ENCODE data around the gene SMG1.

Gene SMG1

GRCh38 chr16:18809165-18809564, 117.0 kb downstream of the SMG1 start:
- no peaks in the 10 kb centered on the region for H3K27me3 Mint-ChIP-seq (ENCODE audit: low read depth)
- no peak for DNase-seq (ENCODE audit: low spot score)
- H3K27ac Mint-ChIP-seq = no peak overlapping the region
- H3K4me1 Mint-ChIP-seq (ENCODE audit: low read depth) = peaks cover 18% of the 10 kb centered on the region
- H3K4me3 Mint-ChIP-seq = no peak overlapping the region
- no peaks in the 10 kb centered on the region for H3K9me3 Mint-ChIP-seq
- H3K36me3 Mint-ChIP-seq (ENCODE audit: low read depth) = peaks cover 66% of the 10 kb centered on the region

- Mint-ChIP-seq H3K4me1 (ENCODE audit: low read depth) (peaks cover 35% of the 10 kb centered on the region), H3K27ac (peak overlapping the region; percentile 96), H3K9me3 (no peaks in the 10 kb centered on the region), H3K4me3 (no peak overlapping the region), H3K36me3 (ENCODE audit: low read depth) (peaks cover 53% of the 10 kb centered on the region), H3K27me3 (ENCODE audit: low read depth) (no peaks in the 10 kb centered on the region)
- no peak for DNase-seq (ENCODE audit: low spot score)
Observed at GRCh38 chr16:18805257-18805773, 120.9 kb downstream of the SMG1 start.

- no peak for DNase-seq (ENCODE audit: low spot score)
- Mint-ChIP-seq H3K4me3 (peak overlapping the region; percentile 66), H3K27me3 (ENCODE audit: low read depth) (no peaks in the 10 kb centered on the region), H3K4me1 (ENCODE audit: low read depth) (peaks cover 43% of the 10 kb centered on the region), H3K9me3 (no peaks in the 10 kb centered on the region), H3K27ac (peak overlapping the region; percentile 96), H3K36me3 (ENCODE audit: low read depth) (peaks cover 52% of the 10 kb centered on the region)
Observed at GRCh38 chr16:18804540-18804939, 121.7 kb downstream of the SMG1 start.

GRCh38 chr16:18803569-18804462, 122.4 kb downstream of the SMG1 start:
- Mint-ChIP-seq H3K4me3 (peak overlapping the region; percentile 66), H3K27me3 (ENCODE audit: low read depth) (no peaks in the 10 kb centered on the region), H3K9me3 (no peaks in the 10 kb centered on the region), H3K36me3 (ENCODE audit: low read depth) (peaks cover 49% of the 10 kb centered on the region), H3K4me1 (ENCODE audit: low read depth) (peaks cover 45% of the 10 kb centered on the region), H3K27ac (peak overlapping the region; percentile 96)
- no peak for DNase-seq (ENCODE audit: low spot score)

- peaks cover 48% of the 10 kb centered on the region for H3K36me3 Mint-ChIP-seq (ENCODE audit: low read depth)
- H3K4me3 Mint-ChIP-seq = peak overlapping the region; percentile 98
- peaks cover 51% of the 10 kb centered on the region for H3K4me1 Mint-ChIP-seq (ENCODE audit: low read depth)
- peak overlapping the region; percentile 96 for H3K27ac Mint-ChIP-seq
- DNase-seq (ENCODE audit: low spot score) = no peak
- H3K27me3 Mint-ChIP-seq (ENCODE audit: low read depth) = no peaks in the 10 kb centered on the region
- H3K9me3 Mint-ChIP-seq = no peaks in the 10 kb centered on the region
Observed at GRCh38 chr16:18802767-18803343, 123.4 kb downstream of the SMG1 start.

- peak within 1 kb of the TSS; percentile 98 for H3K4me3 Mint-ChIP-seq
- H3K27me3 Mint-ChIP-seq (ENCODE audit: low read depth) = no peaks in the 10 kb centered on the region
- peaks cover 49% of the 10 kb centered on the region for H3K36me3 Mint-ChIP-seq (ENCODE audit: low read depth)
- peak; percentile 99 for DNase-seq (ENCODE audit: low spot score)
- peak within 1 kb of the TSS; percentile 90 for H3K27ac Mint-ChIP-seq
- H3K4me1 Mint-ChIP-seq (ENCODE audit: low read depth) = peaks cover 57% of the 10 kb centered on the region
- H3K9me3 Mint-ChIP-seq = no peaks in the 10 kb centered on the region
Observed at GRCh38 chr16:18801145-18801972, 124.8 kb downstream of the SMG1 start, which contains the start of gene ARL6IP1. TSS of gene ARL6IP1 (minus strand) at chr16:18801549. CDS start at chr16:18801466, 83 bp downstream.

- H3K4me1 Mint-ChIP-seq (ENCODE audit: low read depth) = peaks cover 53% of the 10 kb centered on the region
- no peaks in the 10 kb centered on the region for H3K27me3 Mint-ChIP-seq (ENCODE audit: low read depth)
- peak overlapping the region; percentile 98 for H3K4me3 Mint-ChIP-seq
- no peaks in the 10 kb centered on the region for H3K9me3 Mint-ChIP-seq
- H3K27ac Mint-ChIP-seq = peak overlapping the region; percentile 90
- H3K36me3 Mint-ChIP-seq (ENCODE audit: low read depth) = peaks cover 48% of the 10 kb centered on the region
- no peak for DNase-seq (ENCODE audit: low spot score)
Observed at GRCh38 chr16:18800775-18801144, 125.4 kb downstream of the SMG1 start.

- H3K36me3 Mint-ChIP-seq (ENCODE audit: low read depth) = peaks cover 51% of the 10 kb centered on the region
- no peaks in the 10 kb centered on the region for H3K27me3 Mint-ChIP-seq (ENCODE audit: low read depth)
- H3K27ac Mint-ChIP-seq = peak overlapping the region; percentile 90
- peak overlapping the region; percentile 98 for H3K4me3 Mint-ChIP-seq
- DNase-seq (ENCODE audit: low spot score) = no peak
- H3K9me3 Mint-ChIP-seq = no peaks in the 10 kb centered on the region
- peaks cover 49% of the 10 kb centered on the region for H3K4me1 Mint-ChIP-seq (ENCODE audit: low read depth)
Observed at GRCh38 chr16:18800293-18800692, 125.9 kb downstream of the SMG1 start.

GRCh38 chr16:18799500-18799899, 126.7 kb downstream of the SMG1 start:
- H3K27ac Mint-ChIP-seq = peak overlapping the region; percentile 90
- peaks cover 45% of the 10 kb centered on the region for H3K4me1 Mint-ChIP-seq (ENCODE audit: low read depth)
- peaks cover 55% of the 10 kb centered on the region for H3K36me3 Mint-ChIP-seq (ENCODE audit: low read depth)

GRCh38 chr16:18797746-18798145, 128.5 kb downstream of the SMG1 start:
- Mint-ChIP-seq H3K27me3 (ENCODE audit: low read depth) (no peaks in the 10 kb centered on the region), H3K27ac (no peak overlapping the region), H3K4me3 (peak overlapping the region; percentile 54), H3K4me1 (ENCODE audit: low read depth) (peaks cover 42% of the 10 kb centered on the region), H3K36me3 (ENCODE audit: low read depth) (peaks cover 63% of the 10 kb centered on the region), H3K9me3 (no peaks in the 10 kb centered on the region)
- no peak for DNase-seq (ENCODE audit: low spot score)

More at GRCh38 chr16:18799500-18799899, 126.7 kb downstream of the SMG1 start:
- no peaks in the 10 kb centered on the region for H3K27me3 Mint-ChIP-seq (ENCODE audit: low read depth)
- peak overlapping the region; percentile 98 for H3K4me3 Mint-ChIP-seq
- DNase-seq (ENCODE audit: low spot score) = no peak
- H3K9me3 Mint-ChIP-seq = no peaks in the 10 kb centered on the region

GRCh38 chr16:18796377-18796776, 129.8 kb downstream of the SMG1 start:
- Mint-ChIP-seq H3K36me3 (ENCODE audit: low read depth) (peaks cover 73% of the 10 kb centered on the region), H3K4me1 (ENCODE audit: low read depth) (peaks cover 39% of the 10 kb centered on the region), H3K9me3 (no peaks in the 10 kb centered on the region), H3K4me3 (no peak overlapping the region), H3K27me3 (ENCODE audit: low read depth) (no peaks in the 10 kb centered on the region), H3K27ac (no peak overlapping the region)
- no peak for DNase-seq (ENCODE audit: low spot score)

- H3K4me1 Mint-ChIP-seq (ENCODE audit: low read depth) = peaks cover 39% of the 10 kb centered on the region
- H3K4me3 Mint-ChIP-seq = no peak overlapping the region
- peaks cover 78% of the 10 kb centered on the region for H3K36me3 Mint-ChIP-seq (ENCODE audit: low read depth)
- DNase-seq (ENCODE audit: low spot score) = no peak
- H3K9me3 Mint-ChIP-seq = no peaks in the 10 kb centered on the region
- H3K27ac Mint-ChIP-seq = no peak overlapping the region
- H3K27me3 Mint-ChIP-seq (ENCODE audit: low read depth) = no peaks in the 10 kb centered on the region
Observed at GRCh38 chr16:18792836-18793433, 133.3 kb downstream of the SMG1 start.

Measured in T-helper 2 cell treated with Interferon-gamma antibody and Interleukin-4, amounts not matched to agents 5 μg/mL and 100 μg/mL, for 36 hours (primary cell).